Activated naive CD8-positive, alpha-beta T cell treated with anti-CD3 and anti-CD28 coated beads, Interleukin-2, amount 50 U/mL, for 24 hours (primary cell): ENCODE results near the gene VAPB.
A peak's percentile ranks its signal among the peaks of the same experiment; 100 is the strongest.
"Not testable (repeated sequence)": the region's sequence is repeated elsewhere in the genome, so short reads cannot be mapped to it uniquely, and the experiment has no call there.

Experiments
- ATAC-seq: fragments of 150-1000 bp; cut with Tn5 transposase; one replicate; pipeline ENCODE4 v1.10.0; 2021
- DNase-seq: peaks from one replicate; pipeline ENCODE4 v3.0.0; 2021
- H3K27ac Mint-ChIP-seq: one replicate; pipeline ENCODE4 v1.8.0; 2021; ENCODE audit warnings: mild to moderate bottlenecking, mixed read lengths
- H3K27me3 Mint-ChIP-seq: one replicate; pipeline ENCODE4 v1.8.0; 2021; ENCODE audit warnings: mixed read lengths
- H3K36me3 Mint-ChIP-seq: one replicate; pipeline ENCODE4 v1.8.0; 2021; ENCODE audit warnings: low read depth, mixed read lengths
- H3K4me1 Mint-ChIP-seq: one replicate; pipeline ENCODE4 v1.8.0; 2021; ENCODE audit warnings: mixed read lengths
- H3K4me3 Mint-ChIP-seq: one replicate; pipeline ENCODE4 v1.8.0; 2021; ENCODE audit warnings: mild to moderate bottlenecking, moderate library complexity, mixed read lengths
- H3K9me3 Mint-ChIP-seq: one replicate; pipeline ENCODE4 v1.8.0; 2021; ENCODE audit warnings: mixed read lengths

Gene VAPB

GRCh38 chr20:58373296-58373695, 15.7 kb upstream of the VAPB start:
- DNase-seq, ATAC-seq, H3K36me3 Mint-ChIP-seq, H3K4me1 Mint-ChIP-seq, H3K9me3 Mint-ChIP-seq, H3K27ac Mint-ChIP-seq, H3K4me3 Mint-ChIP-seq: not testable (repeated sequence)
- H3K27me3 Mint-ChIP-seq: peaks cover 18% of the 10 kb centered on the region

GRCh38 chr20:58374027-58374850, 14.8 kb upstream of the VAPB start:
- H3K36me3 Mint-ChIP-seq: no peaks in the 10 kb centered on the region
- H3K27me3 Mint-ChIP-seq: peaks cover 24% of the 10 kb centered on the region
- no peaks in the 10 kb centered on the region for H3K4me1 Mint-ChIP-seq
- no peaks in the 10 kb centered on the region for H3K9me3 Mint-ChIP-seq
- DNase-seq (no peak), ATAC-seq (no peak)
- no peak overlapping the region for H3K27ac Mint-ChIP-seq
- no peak overlapping the region for H3K4me3 Mint-ChIP-seq

- H3K4me1 Mint-ChIP-seq: no peaks in the 10 kb centered on the region
- DNase-seq (no peak), ATAC-seq (no peak)
- H3K36me3 Mint-ChIP-seq: no peaks in the 10 kb centered on the region
- H3K9me3 Mint-ChIP-seq: no peaks in the 10 kb centered on the region
- H3K27ac Mint-ChIP-seq: no peak overlapping the region
- H3K4me3 Mint-ChIP-seq: no peak overlapping the region
- peaks cover 26% of the 10 kb centered on the region for H3K27me3 Mint-ChIP-seq
Observed at GRCh38 chr20:58374906-58375758, 13.9 kb upstream of the VAPB start.

- ATAC-seq: no peak
- Mint-ChIP-seq H3K27me3 (peaks cover 28% of the 10 kb centered on the region), H3K4me1 (no peaks in the 10 kb centered on the region), H3K9me3 (peaks cover 2% of the 10 kb centered on the region), H3K27ac (no peak overlapping the region), H3K36me3 (no peaks in the 10 kb centered on the region), H3K4me3 (no peak overlapping the region)
- DNase-seq: no peak
Observed at GRCh38 chr20:58375759-58376352, 13.2 kb upstream of the VAPB start.

- ATAC-seq (no peak), DNase-seq (no peak)
- no peaks in the 10 kb centered on the region for H3K4me1 Mint-ChIP-seq
- H3K27ac Mint-ChIP-seq: no peak overlapping the region
- H3K27me3 Mint-ChIP-seq: peaks cover 32% of the 10 kb centered on the region
- peaks cover 10% of the 10 kb centered on the region for H3K9me3 Mint-ChIP-seq
- H3K4me3 Mint-ChIP-seq: no peak overlapping the region
- H3K36me3 Mint-ChIP-seq: peaks cover 2% of the 10 kb centered on the region
Observed at GRCh38 chr20:58377017-58377416, 12.0 kb upstream of the VAPB start.

- H3K9me3 Mint-ChIP-seq: peaks cover 10% of the 10 kb centered on the region
- ATAC-seq: no peak
- DNase-seq: no peak
- no peak overlapping the region for H3K27ac Mint-ChIP-seq
- H3K36me3 Mint-ChIP-seq: peaks cover 2% of the 10 kb centered on the region
- H3K4me3 Mint-ChIP-seq: no peak overlapping the region
- peaks cover 32% of the 10 kb centered on the region for H3K27me3 Mint-ChIP-seq
- H3K4me1 Mint-ChIP-seq: no peaks in the 10 kb centered on the region
Observed at GRCh38 chr20:58377766-58378401, 11.1 kb upstream of the VAPB start.

GRCh38 chr20:58378704-58379103, 10.3 kb upstream of the VAPB start:
- peaks cover 32% of the 10 kb centered on the region for H3K27me3 Mint-ChIP-seq
- H3K4me3 Mint-ChIP-seq: no peak overlapping the region
- ATAC-seq (no peak), DNase-seq (no peak)
- H3K27ac Mint-ChIP-seq: no peak overlapping the region
- H3K4me1 Mint-ChIP-seq: no peaks in the 10 kb centered on the region
- H3K36me3 Mint-ChIP-seq: peaks cover 2% of the 10 kb centered on the region
- peaks cover 10% of the 10 kb centered on the region for H3K9me3 Mint-ChIP-seq

GRCh38 chr20:58381627-58382026, 7.4 kb upstream of the VAPB start:
- Mint-ChIP-seq H3K9me3 (peaks cover 10% of the 10 kb centered on the region), H3K4me1 (no peaks in the 10 kb centered on the region), H3K36me3 (peaks cover 2% of the 10 kb centered on the region), H3K27ac (no peak overlapping the region), H3K4me3 (no peak overlapping the region), H3K27me3 (peaks cover 30% of the 10 kb centered on the region)
- no peak for ATAC-seq
- DNase-seq: no peak

GRCh38 chr20:58382096-58382495, 6.9 kb upstream of the VAPB start:
- Mint-ChIP-seq H3K27me3 (peaks cover 28% of the 10 kb centered on the region), H3K4me3 (no peak overlapping the region), H3K36me3 (peaks cover 2% of the 10 kb centered on the region), H3K9me3 (peaks cover 10% of the 10 kb centered on the region), H3K27ac (no peak overlapping the region), H3K4me1 (no peaks in the 10 kb centered on the region)
- DNase-seq (no peak), ATAC-seq (no peak)

GRCh38 chr20:58384821-58385220, 4.2 kb upstream of the VAPB start:
- Mint-ChIP-seq H3K4me1 (peaks cover 2% of the 10 kb centered on the region), H3K36me3 (peaks cover 4% of the 10 kb centered on the region), H3K27ac (no peak overlapping the region), H3K9me3 (peaks cover 10% of the 10 kb centered on the region), H3K27me3 (peaks cover 12% of the 10 kb centered on the region), H3K4me3 (no peak overlapping the region)
- ATAC-seq (no peak), DNase-seq (no peak)

GRCh38 chr20:58388028-58388601, 914 bp upstream of the VAPB start:
- no peak for DNase-seq
- Mint-ChIP-seq H3K27ac (no peak overlapping the region), H3K36me3 (peaks cover 30% of the 10 kb centered on the region), H3K4me3 (no peak overlapping the region), H3K4me1 (peaks cover 31% of the 10 kb centered on the region), H3K9me3 (no peaks in the 10 kb centered on the region), H3K27me3 (peaks cover 5% of the 10 kb centered on the region)
- ATAC-seq: no peak

- H3K4me1 Mint-ChIP-seq: peaks cover 41% of the 10 kb centered on the region
- peaks cover 38% of the 10 kb centered on the region for H3K36me3 Mint-ChIP-seq
Observed at GRCh38 chr20:58389324-58389967, 417 bp downstream of the VAPB start.

GRCh38 chr20:58389968-58390658, 1.1 kb downstream of the VAPB start:
- peaks cover 48% of the 10 kb centered on the region for H3K4me1 Mint-ChIP-seq
- H3K36me3 Mint-ChIP-seq: peaks cover 42% of the 10 kb centered on the region
- H3K27me3 Mint-ChIP-seq: peaks cover 3% of the 10 kb centered on the region
- H3K27ac Mint-ChIP-seq: peak overlapping the region; percentile 94
- DNase-seq (no peak), ATAC-seq (no peak)
- H3K9me3 Mint-ChIP-seq: no peaks in the 10 kb centered on the region
- peak overlapping the region; percentile 95 for H3K4me3 Mint-ChIP-seq

More at GRCh38 chr20:58389324-58389967, 417 bp downstream of the VAPB start:
- peak; percentile 47 for ATAC-seq
- H3K27me3 Mint-ChIP-seq: peaks cover 3% of the 10 kb centered on the region
- H3K4me3 Mint-ChIP-seq: peak overlapping the region; percentile 95
- peak overlapping the region; percentile 94 for H3K27ac Mint-ChIP-seq
- no peaks in the 10 kb centered on the region for H3K9me3 Mint-ChIP-seq
- peak; percentile 41 for DNase-seq
